Activated CD8-positive, alpha-beta memory T cell treated with anti-CD3 and anti-CD28 coated beads for 48 hours (primary cell): Measurements from ENCODE around the gene EZH2.

Experiments
- DNase-seq, 3 experiments: peaks; one replicate each; pipeline ENCODE4 v3.0.0-alpha.2; 2020; ENCODE audit warnings: low read depth in 2 of 3, low spot score in 2 of 3

The EZH2 gene

GRCh38 chr7:148811892-148812291 is 72.2 kb downstream of the EZH2 start:
- no peak for DNase-seq

GRCh38 chr7:148809856-148810255 is 74.2 kb downstream of the EZH2 start:
- DNase-seq: no peak

GRCh38 chr7:148807436-148807835 is 76.7 kb downstream of the EZH2 start:
- no peak for DNase-seq

GRCh38 chr7:148806187-148806586 is 77.9 kb downstream of the EZH2 start:
- DNase-seq: no peak

- DNase-seq: no peak
Measured at GRCh38 chr7:148804343-148805235, 79.5 kb downstream of the EZH2 start.

GRCh38 chr7:148803094-148803493 is 81.0 kb downstream of the EZH2 start:
- DNase-seq: no peak

- no peak for DNase-seq
Measured at GRCh38 chr7:148802101-148802493, 82.0 kb downstream of the EZH2 start.

- DNase-seq: no peak
Measured at GRCh38 chr7:148800677-148801076, 83.4 kb downstream of the EZH2 start.

- DNase-seq: no peak
Measured at GRCh38 chr7:148799893-148800555, 84.1 kb downstream of the EZH2 start.

GRCh38 chr7:148796841-148797240 is 87.2 kb downstream of the EZH2 start:
- no peak for DNase-seq

- no peak for DNase-seq
Measured at GRCh38 chr7:148794476-148794875, 89.6 kb downstream of the EZH2 start.

GRCh38 chr7:148793590-148793989 is 90.5 kb downstream of the EZH2 start:
- DNase-seq: no peak

GRCh38 chr7:148791546-148791945 is 92.5 kb downstream of the EZH2 start:
- DNase-seq: no peak

- no peak for DNase-seq
Measured at GRCh38 chr7:148790850-148791249, 93.2 kb downstream of the EZH2 start.

- DNase-seq: no peak
Measured at GRCh38 chr7:148790131-148790726, 93.9 kb downstream of the EZH2 start.

- DNase-seq: no peak
Measured at GRCh38 chr7:148789220-148789619, 94.9 kb downstream of the EZH2 start.

GRCh38 chr7:148787571-148788295 is 96.4 kb downstream of the EZH2 start:
- DNase-seq: no peak

GRCh38 chr7:148783801-148784527 is 100.1 kb downstream of the EZH2 start:
- no peak for DNase-seq

- no peak for DNase-seq
Measured at GRCh38 chr7:148782757-148783456, 101.2 kb downstream of the EZH2 start.

GRCh38 chr7:148774471-148774870 is 109.6 kb downstream of the EZH2 start:
- DNase-seq: no peak
